Astrocyte (in vitro differentiated cells and primary cell): Measurements from ENCODE around the gene UBASH3A. TPM values are rescaled to one million over a fixed set of nuclear protein-coding genes. Genes with fewer than 3 reads are reported as not detected.

Source experiments
- DNase-seq: peaks from one replicate; pipeline ENCODE4 v3.0.0-alpha.2; 2010; ENCODE audit warnings: low read depth
- FAIRE-seq: peaks from 2 replicates; lab custom pipeline; 2011; peaks lifted over from hg19 to GRCh38; lab: Jason Lieb, UNC
- H2AFZ ChIP-seq: 2 replicates; pipeline ENCODE4 v1.6.0; 2012; ENCODE audit warnings: low read depth, low read length, inconsistent platforms
- H3K27ac ChIP-seq: 2 replicates; pipeline ENCODE4 v1.5.1; 2011; ENCODE audit warnings: low read depth, low read length, inconsistent platforms
- H3K27me3 ChIP-seq: 2 replicates; pipeline ENCODE4 v1.6.0; 2011; ENCODE audit warnings: low read length, inconsistent platforms; ENCODE audit not compliant: insufficient read depth
- H3K36me3 ChIP-seq: 2 replicates; pipeline ENCODE4 v1.5.1; 2011; ENCODE audit warnings: low read length, inconsistent platforms; ENCODE audit not compliant: insufficient read depth
- H3K4me1 ChIP-seq: 2 replicates; pipeline ENCODE4 v1.5.1; 2011; ENCODE audit warnings: low read length, inconsistent platforms; ENCODE audit not compliant: insufficient read depth
- H3K4me2 ChIP-seq: 2 replicates; pipeline ENCODE4 v1.6.0; 2012; ENCODE audit warnings: low read length, inconsistent platforms
- H3K4me3 ChIP-seq: 2 replicates; pipeline ENCODE4 v1.5.1; 2011; ENCODE audit warnings: low read depth, mild to moderate bottlenecking, low read length, inconsistent platforms; ENCODE audit not compliant: insufficient read depth
- H3K79me2 ChIP-seq: 2 replicates; pipeline ENCODE4 v1.6.0; 2012; ENCODE audit warnings: mild to moderate bottlenecking, low read length, inconsistent platforms; ENCODE audit not compliant: insufficient read depth
- H3K9ac ChIP-seq: 2 replicates; pipeline ENCODE4 v1.6.0; 2012; ENCODE audit warnings: mild to moderate bottlenecking, low read length, inconsistent platforms
- H3K9me3 ChIP-seq: 2 replicates; pipeline ENCODE4 v1.5.1; 2012; ENCODE audit warnings: low read depth, mild to moderate bottlenecking, low read length, inconsistent platforms; ENCODE audit not compliant: insufficient read depth
- H4K20me1 ChIP-seq: 2 replicates; pipeline ENCODE4 v1.6.0; 2012; ENCODE audit warnings: low read length, inconsistent platforms; ENCODE audit not compliant: insufficient read depth
- H3K27ac Mint-ChIP-seq: one replicate; pipeline ENCODE4 v1.8.0; 2021; ENCODE audit warnings: mild to moderate bottlenecking, mixed read lengths; ENCODE audit not compliant: unreplicated experiment
- H3K27me3 Mint-ChIP-seq: one replicate; pipeline ENCODE4 v1.8.0; 2021; ENCODE audit warnings: low read depth, mixed read lengths; ENCODE audit not compliant: unreplicated experiment
- H3K36me3 Mint-ChIP-seq: one replicate; pipeline ENCODE4 v1.8.0; 2021; ENCODE audit warnings: low read depth, mixed read lengths; ENCODE audit not compliant: unreplicated experiment
- H3K4me1 Mint-ChIP-seq: one replicate; pipeline ENCODE4 v1.8.0; 2021; ENCODE audit warnings: low read depth, mixed read lengths; ENCODE audit not compliant: unreplicated experiment
- H3K4me3 Mint-ChIP-seq: one replicate; pipeline ENCODE4 v1.8.0; 2021; ENCODE audit warnings: mild to moderate bottlenecking, moderate library complexity, mixed read lengths; ENCODE audit not compliant: unreplicated experiment
- H3K9me3 Mint-ChIP-seq: one replicate; pipeline ENCODE4 v1.8.0; 2021; ENCODE audit warnings: mild to moderate bottlenecking, mixed read lengths; ENCODE audit not compliant: unreplicated experiment
- EZH2 ChIP-seq: IDR thresholded peaks from 2 replicates; pipeline ENCODE4 v1.6.1; 2012; ENCODE audit warnings: mild to moderate bottlenecking, low read length, inconsistent platforms; ENCODE audit not compliant: insufficient read depth
- total RNA-seq: library from RNA; stranded (reverse); gene quantifications from 2 replicates; pipeline ENCODE4 v1.2.1, GENCODE V29; 2021
- TF ChIP-seq, protein P1 (sequence below): IDR thresholded peaks from 2 replicates; pipeline ENCODE4 v1.5.1; 2011; ENCODE audit warnings: low read depth, mild to moderate bottlenecking, inconsistent platforms, low read length, moderate library complexity; ENCODE audit not compliant: insufficient read depth

The UBASH3A gene
- total RNA-seq, 1 donor from 2014 or later, result not detected

GRCh38 chr21:42459546-42460215 lies 56.0 kb downstream of the UBASH3A start:
- no peak overlapping the region for H3K4me3 Mint-ChIP-seq
- H3K4me1 Mint-ChIP-seq, result peaks cover 6% of the 10 kb centered on the region
- Histone ChIP-seq H3K36me3 (no peaks in the 10 kb centered on the region), H4K20me1 (no peaks in the 10 kb centered on the region), H3K4me2 (no peak overlapping the region), H3K9me3 (no peaks in the 10 kb centered on the region), H3K27me3 (no peaks in the 10 kb centered on the region), H3K4me1 (peaks cover 3% of the 10 kb centered on the region), H2AFZ (no peak overlapping the region), H3K9ac (no peak overlapping the region), H3K79me2 (no peaks in the 10 kb centered on the region), H3K27ac (no peak overlapping the region), H3K4me3 (no peak overlapping the region)
- FAIRE-seq (no peak), DNase-seq (no peak)
- no peak overlapping the region for H3K27ac Mint-ChIP-seq
- TF ChIP-seq EZH2, result no peak
- TF ChIP-seq, protein P1, sequence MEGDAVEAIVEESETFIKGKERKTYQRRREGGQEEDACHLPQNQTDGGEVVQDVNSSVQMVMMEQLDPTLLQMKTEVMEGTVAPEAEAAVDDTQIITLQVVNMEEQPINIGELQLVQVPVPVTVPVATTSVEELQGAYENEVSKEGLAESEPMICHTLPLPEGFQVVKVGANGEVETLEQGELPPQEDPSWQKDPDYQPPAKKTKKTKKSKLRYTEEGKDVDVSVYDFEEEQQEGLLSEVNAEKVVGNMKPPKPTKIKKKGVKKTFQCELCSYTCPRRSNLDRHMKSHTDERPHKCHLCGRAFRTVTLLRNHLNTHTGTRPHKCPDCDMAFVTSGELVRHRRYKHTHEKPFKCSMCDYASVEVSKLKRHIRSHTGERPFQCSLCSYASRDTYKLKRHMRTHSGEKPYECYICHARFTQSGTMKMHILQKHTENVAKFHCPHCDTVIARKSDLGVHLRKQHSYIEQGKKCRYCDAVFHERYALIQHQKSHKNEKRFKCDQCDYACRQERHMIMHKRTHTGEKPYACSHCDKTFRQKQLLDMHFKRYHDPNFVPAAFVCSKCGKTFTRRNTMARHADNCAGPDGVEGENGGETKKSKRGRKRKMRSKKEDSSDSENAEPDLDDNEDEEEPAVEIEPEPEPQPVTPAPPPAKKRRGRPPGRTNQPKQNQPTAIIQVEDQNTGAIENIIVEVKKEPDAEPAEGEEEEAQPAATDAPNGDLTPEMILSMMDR, result no peak
- no peaks in the 10 kb centered on the region for H3K36me3 Mint-ChIP-seq
- no peaks in the 10 kb centered on the region for H3K9me3 Mint-ChIP-seq
- peaks cover 7% of the 10 kb centered on the region for H3K27me3 Mint-ChIP-seq

GRCh38 chr21:42460391-42461184 lies 56.9 kb downstream of the UBASH3A start:
- H3K4me1 Mint-ChIP-seq, result peaks cover 10% of the 10 kb centered on the region
- Histone ChIP-seq H3K36me3 (no peaks in the 10 kb centered on the region), H2AFZ (no peak overlapping the region), H3K4me1 (peaks cover 3% of the 10 kb centered on the region), H3K9ac (no peak overlapping the region), H3K4me3 (no peak overlapping the region), H3K79me2 (no peaks in the 10 kb centered on the region), H3K27ac (no peak overlapping the region), H4K20me1 (no peaks in the 10 kb centered on the region), H3K27me3 (no peaks in the 10 kb centered on the region), H3K4me2 (no peak overlapping the region), H3K9me3 (no peaks in the 10 kb centered on the region)
- TF ChIP-seq, protein P1, result no peak
- no peak for TF ChIP-seq EZH2
- H3K27ac Mint-ChIP-seq, result no peak overlapping the region
- H3K27me3 Mint-ChIP-seq, result peaks cover 7% of the 10 kb centered on the region
- DNase-seq (no peak), FAIRE-seq (no peak)
- no peaks in the 10 kb centered on the region for H3K36me3 Mint-ChIP-seq
- no peak overlapping the region for H3K4me3 Mint-ChIP-seq
- H3K9me3 Mint-ChIP-seq, result no peaks in the 10 kb centered on the region

DNA sequence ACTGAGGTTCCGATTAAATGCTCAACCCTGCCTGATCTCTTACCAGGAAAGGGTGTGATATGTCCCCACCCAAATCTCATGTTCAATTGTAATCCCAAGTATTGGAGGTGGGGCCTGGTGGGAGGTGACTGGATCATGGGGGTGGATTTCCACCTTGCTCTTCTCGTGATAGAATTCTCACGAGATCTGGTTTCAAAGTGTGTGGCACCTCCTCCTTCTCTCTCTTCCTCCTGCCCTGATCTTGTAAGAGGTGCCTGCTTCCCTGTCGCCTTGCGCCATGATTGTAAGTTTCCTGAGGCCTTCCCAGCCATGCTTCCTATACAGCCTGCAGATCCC lies 57.5 kb downstream of the UBASH3A start:
- DNase-seq, result no peak
- Histone ChIP-seq H3K4me1 (peaks cover 3% of the 10 kb centered on the region), H3K27ac (no peak overlapping the region), H4K20me1 (no peaks in the 10 kb centered on the region), H3K79me2 (no peaks in the 10 kb centered on the region), H3K4me2 (no peak overlapping the region), H3K36me3 (no peaks in the 10 kb centered on the region), H2AFZ (no peak overlapping the region), H3K4me3 (no peak overlapping the region), H3K9me3 (no peaks in the 10 kb centered on the region), H3K9ac (no peak overlapping the region), H3K27me3 (no peaks in the 10 kb centered on the region)
- no peak overlapping the region for H3K27ac Mint-ChIP-seq
- H3K4me3 Mint-ChIP-seq, result no peak overlapping the region
- no peak for TF ChIP-seq EZH2
- TF ChIP-seq, protein P1, result no peak
- no peaks in the 10 kb centered on the region for H3K36me3 Mint-ChIP-seq
- peaks cover 7% of the 10 kb centered on the region for H3K27me3 Mint-ChIP-seq
- no peak for FAIRE-seq
- no peaks in the 10 kb centered on the region for H3K9me3 Mint-ChIP-seq
- peaks cover 8% of the 10 kb centered on the region for H3K4me1 Mint-ChIP-seq
